IMR-90 (cell line): Measurements from ENCODE around the gene DDX41. TPM values are rescaled to one million over a fixed set of nuclear protein-coding genes. Genes with fewer than 3 reads are reported as not detected.

Source experiments
- ATAC-seq: fragments of 200-7000 bp; cut with Tn5 transposase; 2 replicates; pipeline ENCODE4 v1.9.1; 2020; ENCODE audit warnings: low read depth, mild to moderate bottlenecking, moderate library complexity
- BruUV-seq: library from RNA; stranded (reverse); fragments of 400-500 nt; replicated peaks from 2 replicates; lab custom pipeline; 2021; lab: Mats Ljungman, UMichigan
- CTCF ChIA-PET: fragments of 300-600 bp; formaldehyde crosslinking; extraction: SDS; loops from one replicate; lab custom pipeline; 2021; ENCODE audit warnings: antibody characterized with exemption; lab: Yijun Ruan, JAX
- POLR2A ChIA-PET: fragments of 300-600 bp; sonication (Branson Sonifier 250); formaldehyde crosslinking; loops from one replicate; lab custom pipeline; 2022; ENCODE audit warnings: antibody characterized with exemption; ENCODE audit not compliant: unreplicated experiment; lab: Charles Lee
- DNase-seq: peaks from one replicate; pipeline ENCODE4 v3.0.0; 2013
- H2AFZ ChIP-seq: replicated peaks from 2 replicates; pipeline ENCODE3; 2013; ENCODE audit warnings: low read length, mild to moderate bottlenecking; ENCODE audit not compliant: poor library complexity
- H2AK5ac ChIP-seq: 2 replicates; pipeline ENCODE4 v1.6.1; 2013; ENCODE audit warnings: low read depth, low read length, inconsistent platforms
- H2AK9ac ChIP-seq: replicated peaks from 2 replicates; pipeline ENCODE3; 2013; ENCODE audit warnings: mild to moderate bottlenecking, low read depth, low read length, moderate library complexity; ENCODE audit not compliant: poor library complexity
- H2BK120ac ChIP-seq: 2 replicates; pipeline ENCODE4 v1.6.1; 2013; ENCODE audit warnings: low read depth, low read length, inconsistent platforms
- H2BK15ac ChIP-seq: 3 replicates; pipeline ENCODE4 v1.6.1; 2013; ENCODE audit warnings: low read depth, low read length, inconsistent platforms
- H2BK20ac ChIP-seq: 2 replicates; pipeline ENCODE4 v1.6.1; 2013; ENCODE audit warnings: low read depth, mild to moderate bottlenecking, inconsistent platforms, low read length, moderate library complexity
- H2BK5ac ChIP-seq: 2 replicates; pipeline ENCODE4 v1.6.1; 2013; ENCODE audit warnings: mild to moderate bottlenecking, low read depth, low read length, inconsistent platforms; ENCODE audit not compliant: poor library complexity, severe bottlenecking
- H3K14ac ChIP-seq: replicated peaks from 2 replicates; pipeline ENCODE4 v1.6.1; 2013; ENCODE audit warnings: low read depth, low read length, inconsistent platforms
- H3K18ac ChIP-seq: 2 replicates; pipeline ENCODE4 v1.6.1; 2013; ENCODE audit warnings: low read depth, low read length, control low read depth
- H3K23ac ChIP-seq: 2 replicates; pipeline ENCODE4 v1.6.1; 2013; ENCODE audit warnings: low read depth, low read length, inconsistent platforms
- H3K27ac ChIP-seq: 2 replicates; pipeline ENCODE4 v1.5.1; 2013; ENCODE audit warnings: mild to moderate bottlenecking, control low read depth, low read length; ENCODE audit not compliant: insufficient read depth
- H3K27me3 ChIP-seq: 2 replicates; pipeline ENCODE4 v1.6.1; 2013; ENCODE audit warnings: low read length; ENCODE audit not compliant: control insufficient read depth, insufficient read depth
- H3K36me3 ChIP-seq: 2 replicates; pipeline ENCODE4 v1.6.1; 2013; ENCODE audit warnings: low read length, mixed read lengths; ENCODE audit not compliant: control insufficient read depth, insufficient read depth
- H3K4ac ChIP-seq: 2 replicates; pipeline ENCODE4 v1.6.1; 2013; ENCODE audit warnings: low read depth, low read length, inconsistent platforms
- H3K4me1 ChIP-seq: 2 replicates; pipeline ENCODE4 v1.6.1; 2013; ENCODE audit warnings: low read length, mixed read lengths; ENCODE audit not compliant: control insufficient read depth, insufficient read depth
- H3K4me2 ChIP-seq: 2 replicates; pipeline ENCODE4 v1.6.1; 2013; ENCODE audit warnings: low read depth, mild to moderate bottlenecking, control low read depth, low read length, moderate library complexity
- H3K4me3 ChIP-seq: 2 replicates; pipeline ENCODE4 v1.5.1; 2013; ENCODE audit warnings: low read depth, mild to moderate bottlenecking, control low read depth, low read length, moderate library complexity; ENCODE audit not compliant: insufficient read depth
- H3K56ac ChIP-seq: 2 replicates; pipeline ENCODE4 v1.6.1; 2013; ENCODE audit warnings: low read length, inconsistent platforms; ENCODE audit not compliant: insufficient read depth; ENCODE audit errors: extremely low read depth
- H3K79me1 ChIP-seq, 2 experiments: 2 replicates each; pipeline ENCODE4 v1.6.1; 2013; ENCODE audit warnings: low read length in 2 of 2, inconsistent platforms in 1 of 2, low read depth in 1 of 2
- H3K9ac ChIP-seq: 2 replicates; pipeline ENCODE4 v1.6.1; 2013; ENCODE audit warnings: low read depth, low read length, control low read depth
- H3K9me1 ChIP-seq: 2 replicates; pipeline ENCODE4 v1.6.1; 2013; ENCODE audit warnings: low read length, inconsistent platforms; ENCODE audit not compliant: insufficient read depth
- H3K9me3 ChIP-seq: 2 replicates; pipeline ENCODE4 v1.6.1; 2013; ENCODE audit warnings: low read length; ENCODE audit not compliant: control insufficient read depth, insufficient read depth
- H4K20me1 ChIP-seq: 2 replicates; pipeline ENCODE4 v1.6.1; 2013; ENCODE audit warnings: low read length, inconsistent platforms; ENCODE audit not compliant: insufficient read depth
- H4K5ac ChIP-seq: 2 replicates; pipeline ENCODE4 v1.6.1; 2013; ENCODE audit warnings: mild to moderate bottlenecking, low read depth, low read length, control low read depth
- H4K8ac ChIP-seq, 2 experiments: 2 replicates each; pipeline ENCODE4 v1.6.1; 2013; ENCODE audit warnings: low read depth in 2 of 2, low read length in 2 of 2, control low read depth in 1 of 2, inconsistent platforms in 1 of 2
- H4K91ac ChIP-seq: 2 replicates; pipeline ENCODE4 v1.6.1; 2013; ENCODE audit warnings: low read depth, low read length, inconsistent platforms; ENCODE audit not compliant: insufficient read depth
- BHLHE40 ChIP-seq: fragments of 150-350 bp; IDR thresholded peaks from 2 replicates; pipeline ENCODE4 v1.6.1; 2016; ENCODE audit warnings: mild to moderate bottlenecking, low read depth, low read length
- FOS ChIP-seq: fragments of 150-350 bp; IDR thresholded peaks from 2 replicates; pipeline ENCODE4 v1.6.1; 2016; ENCODE audit warnings: low read depth, low read length
- MAFK ChIP-seq: IDR thresholded peaks from 2 replicates; pipeline ENCODE4 v1.6.1; 2012; ENCODE audit warnings: low read depth, low read length, improper control_type of control experiment
- POLR2A ChIP-seq: IDR thresholded peaks from 2 replicates; pipeline ENCODE4 v1.6.1; 2012; ENCODE audit warnings: mild to moderate bottlenecking, low read depth, low read length
- SMC3 ChIP-seq: fragments of 150-350 bp; IDR thresholded peaks from 2 replicates; pipeline ENCODE4 v1.6.1; 2016; ENCODE audit warnings: low read depth, mild to moderate bottlenecking, antibody characterized with exemption, low read length, moderate library complexity
- WGBS, 2 experiments: methylation state at CpG; one replicate each; pipeline versions ENCODE4 v1.1.5 to v1.1.7; 2013; ENCODE audit warnings: missing lambda C conversion rate in 2 of 2; ENCODE audit not compliant: insufficient read length in 1 of 2; ENCODE audit errors: extremely low coverage in 2 of 2; 5-methylcytosine and 5-hydroxymethylcytosine counted together
- dilution Hi-C: fragments of 300-500 bp; cut with HindIII; formaldehyde crosslinking; loops from one replicate; pipeline ENCODE4 v1.14.3; 2018; ENCODE audit warnings: low sequenced_read_pairs; ENCODE audit not compliant: unreplicated experiment
- in situ Hi-C: fragments of 300-500 bp; cut with MboI; formaldehyde crosslinking; loops from 3 replicates; pipeline ENCODE4 v1.14.3; 2019; ENCODE audit warnings: low sequenced_read_pairs, inconsistent platforms, mixed read lengths
- intact Hi-C: fragments of 100-400 bp; cut with micrococcal nuclease; formaldehyde crosslinking; loops from 2 replicates; pipeline ENCODE4 v1.10.0; 2022
- polyA plus RNA-seq, 3 experiments: library from polyadenylated mRNA; depleted of rRNA; stranded (reverse); fragments of >200 nt; gene quantifications; 2 replicates each; pipeline ENCODE4 v1.2.3, GENCODE V29; 2012; ENCODE audit warnings: low replicate concordance in 1 of 3
- total RNA-seq: library from RNA; depleted of rRNA; stranded (reverse); fragments of >200 nt; gene quantifications from 2 replicates; pipeline ENCODE4 v1.2.3, GENCODE V29; 2012
- TF ChIP-seq, protein P1 (sequence below): conservative IDR thresholded peaks from 2 replicates; pipeline ENCODE4 v1.5.1; 2012; ENCODE audit warnings: mild to moderate bottlenecking, low read depth, low read length, improper control_type of control experiment

DDX41 gene
- total and polyA plus RNA-seq, 2 of the 4 experiments (the other 2 are of a cell fraction) = 130 to 170 TPM

DNA sequence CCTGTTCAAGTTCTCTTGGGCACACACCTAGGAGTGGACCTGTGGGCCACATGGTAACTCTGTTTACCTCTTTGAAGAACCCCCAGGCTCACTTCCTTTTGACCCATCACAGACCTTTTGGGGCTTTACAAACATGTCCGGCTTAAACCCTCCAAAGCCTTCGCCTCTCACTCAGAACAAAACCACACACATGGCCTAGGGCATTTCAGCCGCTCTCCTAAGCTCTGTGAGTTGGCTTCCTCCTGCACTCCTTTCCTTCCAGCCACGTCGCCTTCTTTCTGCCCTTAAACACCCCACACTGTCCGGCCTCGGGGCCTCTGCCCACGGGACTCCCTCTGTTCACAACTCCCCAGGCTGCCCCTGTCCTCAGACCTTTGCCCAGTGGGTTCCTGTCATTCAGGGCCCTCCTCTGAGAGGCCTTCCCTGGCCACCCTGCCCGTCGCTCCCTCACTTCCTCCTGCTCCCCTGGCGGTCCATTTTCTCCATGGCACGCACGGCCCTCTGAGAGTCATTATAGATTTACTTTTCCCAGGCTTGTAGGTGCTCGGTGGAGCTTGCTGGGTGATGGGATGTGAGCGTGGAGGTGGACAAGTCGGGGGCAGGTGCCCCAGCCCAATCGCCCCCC lies 9.1 kb downstream of the DDX41 start:
- no peak overlapping the region for H3K4me2 ChIP-seq
- no peak overlapping the region for H2BK120ac ChIP-seq
- peaks cover 0 to 8% of the 10 kb centered on the region in 2 experiments; a peak in 1 of 4 replicates for H3K79me1 ChIP-seq
- TF ChIP-seq, protein P1, sequence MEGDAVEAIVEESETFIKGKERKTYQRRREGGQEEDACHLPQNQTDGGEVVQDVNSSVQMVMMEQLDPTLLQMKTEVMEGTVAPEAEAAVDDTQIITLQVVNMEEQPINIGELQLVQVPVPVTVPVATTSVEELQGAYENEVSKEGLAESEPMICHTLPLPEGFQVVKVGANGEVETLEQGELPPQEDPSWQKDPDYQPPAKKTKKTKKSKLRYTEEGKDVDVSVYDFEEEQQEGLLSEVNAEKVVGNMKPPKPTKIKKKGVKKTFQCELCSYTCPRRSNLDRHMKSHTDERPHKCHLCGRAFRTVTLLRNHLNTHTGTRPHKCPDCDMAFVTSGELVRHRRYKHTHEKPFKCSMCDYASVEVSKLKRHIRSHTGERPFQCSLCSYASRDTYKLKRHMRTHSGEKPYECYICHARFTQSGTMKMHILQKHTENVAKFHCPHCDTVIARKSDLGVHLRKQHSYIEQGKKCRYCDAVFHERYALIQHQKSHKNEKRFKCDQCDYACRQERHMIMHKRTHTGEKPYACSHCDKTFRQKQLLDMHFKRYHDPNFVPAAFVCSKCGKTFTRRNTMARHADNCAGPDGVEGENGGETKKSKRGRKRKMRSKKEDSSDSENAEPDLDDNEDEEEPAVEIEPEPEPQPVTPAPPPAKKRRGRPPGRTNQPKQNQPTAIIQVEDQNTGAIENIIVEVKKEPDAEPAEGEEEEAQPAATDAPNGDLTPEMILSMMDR = no peak
- TF ChIP-seq SMC3 (no peak), BHLHE40 (no peak), MAFK (no peak), FOS (no peak), POLR2A (no peak)
- H3K4me3 ChIP-seq = no peak overlapping the region
- H3K56ac ChIP-seq = no peak overlapping the region
- no peak overlapping the region for H3K27ac ChIP-seq
- no peak overlapping the region for H4K8ac ChIP-seq
- no peak overlapping the region for H3K18ac ChIP-seq
- no peaks in the 10 kb centered on the region for H3K9me1 ChIP-seq
- H3K9me3 ChIP-seq = no peaks in the 10 kb centered on the region
- ATAC-seq = no peak
- no peaks in the 10 kb centered on the region for H3K4me1 ChIP-seq
- H3K23ac ChIP-seq = no peak overlapping the region
- no peak for DNase-seq
- H3K27me3 ChIP-seq = no peaks in the 10 kb centered on the region
- WGBS, 2 experiments = 88% methylated on average over 6 of the region's 17 CpGs; no CpG with 5 or more reads in 1 of the 2 experiments
- no peak overlapping the region for H4K5ac ChIP-seq
- in situ Hi-C loops = no loop called here
- no peak overlapping the region for H3K4ac ChIP-seq
- no peak overlapping the region for H2AK5ac ChIP-seq
- no peak overlapping the region for H4K91ac ChIP-seq
- H2AK9ac ChIP-seq = no peak overlapping the region
- no peak overlapping the region for H3K9ac ChIP-seq
- H2BK15ac ChIP-seq = no peak overlapping the region
- no TSS peak for BruUV-seq
- H2AFZ ChIP-seq = no peak overlapping the region
- ChIA-PET CTCF (interaction anchor here (0.7 kb wide), 1 partner anchor 339 kb away, joined by 3 read pairs; no protein-coding TSS in a partner anchor), POLR2A (no interaction called here)
- no peaks in the 10 kb centered on the region; the same call in 1 of the 2 replicates for H4K20me1 ChIP-seq
- peaks cover 32% of the 10 kb centered on the region for H3K36me3 ChIP-seq
- no peak overlapping the region for H2BK20ac ChIP-seq
- no peak overlapping the region for H2BK5ac ChIP-seq
- dilution Hi-C loops = no loop called here
- H3K14ac ChIP-seq = no peak overlapping the region
- intact Hi-C loops = no loop called here
